ENCODE measurements around the gene PPP2R2D.

Gene PPP2R2D

DNA sequence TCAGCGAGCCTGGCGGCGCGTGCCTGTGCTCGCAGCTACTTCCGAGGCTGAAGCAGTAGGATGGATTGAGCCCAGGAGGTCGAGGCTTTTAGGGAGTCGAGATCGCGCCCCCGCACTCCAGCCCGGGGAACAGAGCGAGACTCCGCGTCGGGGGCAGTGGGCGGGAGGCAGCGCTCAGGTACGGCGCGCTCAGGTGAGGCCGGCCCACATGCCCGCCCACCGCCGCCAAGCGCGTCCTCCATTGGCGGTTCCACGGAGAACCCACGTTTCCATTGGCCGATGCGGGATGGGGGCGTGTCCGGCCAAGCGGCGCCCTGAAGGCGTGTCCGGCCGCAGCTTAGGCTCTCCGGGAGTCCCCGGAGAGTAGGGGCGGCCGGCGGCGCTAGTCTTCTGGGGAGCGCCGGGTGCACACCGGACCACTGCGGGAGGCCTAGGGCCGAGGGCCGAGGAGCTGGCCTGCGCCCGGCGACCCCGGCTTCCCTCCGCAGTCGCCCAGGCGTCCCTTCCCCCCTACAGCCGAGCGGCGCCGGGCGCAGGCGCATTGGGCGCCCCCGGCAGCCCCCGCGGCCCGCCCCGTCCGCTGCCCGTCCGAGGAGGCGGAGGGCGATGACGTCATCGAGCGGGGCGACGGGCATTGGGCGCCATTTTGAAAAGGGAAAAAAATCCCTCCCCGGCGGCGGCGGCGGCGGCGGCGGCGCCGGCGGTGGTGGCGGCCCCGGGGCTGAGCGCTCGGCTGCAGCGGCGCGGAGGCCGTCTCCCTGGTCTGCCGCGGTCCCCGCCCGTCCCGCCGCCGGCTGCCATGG, at the start of gene PPP2R2D:
PPP2R2D (plus strand) TSS at position 659 of the 803 bp plus-strand sequence; CDS start at position 800, 141 bp downstream.
- in situ Hi-C loops (cut with HindIII; ENCODE audit: low pct_ligation_motif_present, low pct_unique_long_range_greater_than_20kb, low sequenced_read_pairs): no loop called here
- peak; percentile 93 for DNase-seq

- in situ Hi-C loops (cut with HindIII; ENCODE audit: low pct_ligation_motif_present, low pct_unique_long_range_greater_than_20kb, low sequenced_read_pairs): no loop called here
- no peak for DNase-seq
Measured at GRCh38 chr10:131851346-131851745, 49.5 kb upstream of the PPP2R2D start.

GRCh38 chr10:131852176-131852822, 48.5 kb upstream of the PPP2R2D start:
- DNase-seq: no peak
- in situ Hi-C loops (cut with HindIII; ENCODE audit: low pct_ligation_motif_present, low pct_unique_long_range_greater_than_20kb, low sequenced_read_pairs): no loop called here

DNA sequence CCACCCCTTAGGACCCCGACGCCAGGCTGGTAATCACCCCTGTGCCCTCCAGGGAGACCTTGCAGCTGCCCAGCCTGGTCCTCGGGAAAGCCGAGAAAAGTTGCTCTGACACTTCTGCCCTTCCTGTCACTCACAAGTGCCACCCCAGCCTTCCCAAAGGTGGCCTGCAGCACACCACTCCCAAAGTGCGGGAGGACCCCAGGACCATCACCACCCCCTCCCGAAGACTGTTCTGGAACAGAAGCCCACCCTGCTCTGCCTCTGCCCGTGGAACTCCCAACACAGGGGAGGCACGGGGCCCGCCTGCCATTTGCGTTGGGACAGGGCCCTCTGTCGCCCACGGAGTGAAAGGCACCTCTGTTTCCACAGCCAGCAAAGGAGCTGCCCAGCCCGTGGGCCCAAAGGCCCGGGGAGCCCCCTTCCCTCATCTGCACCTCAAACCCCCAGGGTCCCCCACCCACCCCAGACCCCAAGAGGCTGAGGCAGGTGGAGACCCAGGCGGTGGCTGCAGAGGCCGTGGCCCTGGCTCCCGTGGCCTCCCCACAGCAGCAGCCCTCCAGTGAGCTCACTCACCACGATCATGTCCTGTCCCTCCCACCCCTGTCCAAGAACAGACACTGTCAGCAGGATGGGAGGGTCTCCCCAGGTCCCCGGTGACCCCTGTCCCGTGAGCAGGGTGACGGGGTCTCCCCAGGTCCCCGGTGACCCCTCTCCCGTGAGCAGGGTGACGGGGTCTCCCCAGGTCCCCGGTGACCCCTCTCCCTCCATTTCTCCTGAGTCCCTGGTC, 47.8 kb upstream of the PPP2R2D start:
- DNase-seq: no peak
- in situ Hi-C loops (cut with HindIII; ENCODE audit: low pct_ligation_motif_present, low pct_unique_long_range_greater_than_20kb, low sequenced_read_pairs): no loop called here

GRCh38 chr10:131853610-131853964, 47.2 kb upstream of the PPP2R2D start:
- in situ Hi-C loops (cut with HindIII; ENCODE audit: low pct_ligation_motif_present, low pct_unique_long_range_greater_than_20kb, low sequenced_read_pairs): no loop called here
- DNase-seq: no peak

DNA sequence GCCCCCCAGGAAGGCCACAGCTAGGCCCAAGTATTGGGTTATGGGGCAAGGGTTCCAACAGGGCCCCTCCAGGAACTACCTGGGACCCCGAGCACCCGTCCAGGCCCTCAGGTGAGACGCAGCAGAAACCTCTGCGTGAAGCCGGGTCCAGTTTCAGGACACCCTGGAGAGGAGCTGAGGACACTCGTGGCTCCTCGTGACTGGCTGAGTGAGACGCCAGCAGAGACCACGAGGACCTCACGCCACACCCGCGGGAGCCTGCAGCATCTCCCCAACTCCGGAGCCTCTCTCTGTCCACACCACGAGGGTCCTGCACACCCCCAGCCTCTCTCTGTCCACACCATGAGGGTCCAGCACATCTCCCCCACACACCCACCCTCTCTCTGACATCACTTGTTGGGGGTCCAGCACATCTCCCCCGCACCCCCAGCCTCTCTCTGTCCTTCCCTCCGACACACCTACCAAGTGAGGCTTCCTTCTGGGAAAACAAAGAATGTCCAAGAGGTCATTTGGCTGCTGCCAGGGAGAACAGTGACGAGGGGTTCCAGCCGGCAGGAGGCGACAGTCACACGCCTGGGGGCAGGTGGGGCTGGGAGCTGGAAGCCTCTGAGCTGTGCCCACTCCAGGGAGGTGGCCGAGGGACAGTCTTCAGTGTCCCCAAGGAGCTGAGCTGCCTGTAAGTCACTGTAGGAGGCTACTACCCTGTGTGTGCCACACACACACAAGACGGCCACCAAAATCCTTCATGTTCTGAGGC, 46.1 kb upstream of the PPP2R2D start:
- no peak for DNase-seq
- in situ Hi-C loops (cut with HindIII; ENCODE audit: low pct_ligation_motif_present, low pct_unique_long_range_greater_than_20kb, low sequenced_read_pairs): no loop called here

DNA sequence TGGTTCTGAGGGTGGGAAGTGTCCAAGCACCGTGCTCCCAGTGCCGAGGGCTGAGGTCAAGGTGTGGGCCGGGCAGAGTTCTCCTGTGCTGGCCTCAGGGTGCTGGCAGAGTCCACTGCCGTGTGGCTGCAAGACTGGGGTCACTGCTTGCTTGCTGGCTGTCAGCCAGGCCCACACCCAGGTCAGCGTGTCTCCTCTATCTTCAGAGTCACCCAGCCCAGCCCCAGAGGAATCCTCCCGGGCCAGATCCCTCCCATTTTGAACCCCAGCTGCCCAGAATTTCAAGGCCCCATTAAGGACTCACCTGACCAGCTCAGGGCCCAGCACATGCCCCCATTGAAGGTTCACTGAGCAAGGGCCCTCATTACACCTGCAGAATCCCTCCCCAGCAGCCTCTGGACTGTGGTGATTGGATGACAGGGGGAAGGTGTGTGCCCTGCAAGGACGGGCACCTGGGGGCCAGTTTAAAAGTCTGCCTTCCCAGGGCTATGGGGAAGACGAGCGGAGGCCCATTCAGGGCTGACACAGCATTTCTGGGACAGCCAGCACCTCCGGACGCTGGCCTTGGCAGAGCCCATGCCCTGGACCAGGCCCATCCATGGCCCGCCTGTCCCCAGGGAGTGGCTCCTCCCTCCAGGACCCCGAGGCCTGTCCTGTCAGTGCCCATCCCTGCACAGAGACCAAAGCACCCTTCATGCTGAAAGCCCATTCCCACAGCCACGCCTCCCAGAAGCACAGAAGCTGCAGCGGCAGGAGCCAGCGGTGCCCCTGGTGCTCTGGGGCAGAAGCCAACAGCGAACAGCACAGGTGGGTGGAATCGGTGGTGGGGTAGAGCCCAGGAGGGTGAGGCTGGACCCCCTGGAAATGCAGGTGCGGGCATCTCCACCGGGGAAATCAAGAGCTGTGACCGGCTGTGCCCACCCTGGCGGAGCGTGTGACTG, 45.1 kb upstream of the PPP2R2D start:
- no peak for DNase-seq
- in situ Hi-C loops (cut with HindIII; ENCODE audit: low pct_ligation_motif_present, low pct_unique_long_range_greater_than_20kb, low sequenced_read_pairs): no loop called here

DNA sequence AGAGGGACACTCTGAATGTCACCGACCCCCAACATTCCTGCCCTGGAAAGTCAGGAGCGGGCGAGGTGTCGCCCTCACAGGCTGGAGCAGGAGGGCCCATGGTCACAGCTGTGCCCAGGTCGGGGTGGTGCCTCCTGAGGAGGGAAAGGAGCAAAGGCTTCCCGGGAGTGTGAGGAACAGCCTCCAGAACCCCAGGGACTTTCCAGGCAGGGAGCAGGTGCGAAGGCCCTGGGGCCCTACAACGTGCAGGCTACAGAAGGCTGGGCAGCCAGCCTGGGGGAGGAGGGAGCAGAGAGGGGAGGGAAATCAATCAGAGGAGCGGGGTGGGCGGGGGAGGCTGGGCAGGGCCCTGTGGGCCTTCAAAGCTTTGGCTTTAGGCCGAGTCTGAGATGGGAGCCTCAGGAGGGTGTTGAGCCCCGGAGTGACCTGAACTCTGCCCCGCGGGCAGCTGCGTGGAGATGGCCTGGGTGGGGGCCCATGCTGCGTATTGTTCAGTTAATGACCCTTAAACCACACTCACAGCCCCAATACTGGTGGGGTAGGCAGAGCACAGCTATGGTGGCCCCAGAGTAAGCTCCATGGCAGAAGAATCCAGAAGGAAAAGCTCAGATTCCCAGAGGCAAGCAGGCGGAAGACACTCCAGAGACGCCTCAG, 44.2 kb upstream of the PPP2R2D start:
- no peak for DNase-seq
- in situ Hi-C loops (cut with HindIII; ENCODE audit: low pct_ligation_motif_present, low pct_unique_long_range_greater_than_20kb, low sequenced_read_pairs): no loop called here

GRCh38 chr10:131857156-131858117, 43.4 kb upstream of the PPP2R2D start:
- in situ Hi-C loops (cut with HindIII; ENCODE audit: low pct_ligation_motif_present, low pct_unique_long_range_greater_than_20kb, low sequenced_read_pairs): no loop called here
- no peak for DNase-seq

DNA sequence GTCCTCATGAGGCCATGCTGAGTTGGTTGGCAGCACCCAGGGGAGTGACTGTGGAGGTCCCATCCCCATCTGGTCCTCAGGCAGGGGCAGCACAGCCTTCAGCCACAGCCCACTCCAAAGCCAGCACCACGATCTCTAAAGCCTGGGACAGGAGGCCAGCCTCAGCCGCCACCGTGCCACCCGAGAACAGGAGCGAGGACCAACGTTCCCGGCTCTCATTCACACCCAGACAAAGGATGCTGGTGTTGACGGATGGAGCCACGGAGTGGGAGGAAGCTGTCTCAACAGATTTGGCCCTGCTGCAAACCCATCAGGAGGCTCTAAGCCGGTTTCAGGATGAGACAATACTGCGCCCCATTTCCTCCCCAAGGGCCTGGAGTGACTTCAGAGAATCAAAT, 42.7 kb upstream of the PPP2R2D start:
- in situ Hi-C loops (cut with HindIII; ENCODE audit: low pct_ligation_motif_present, low pct_unique_long_range_greater_than_20kb, low sequenced_read_pairs): no loop called here
- no peak for DNase-seq

- in situ Hi-C loops (cut with HindIII; ENCODE audit: low pct_ligation_motif_present, low pct_unique_long_range_greater_than_20kb, low sequenced_read_pairs): no loop called here
- no peak for DNase-seq
Measured at GRCh38 chr10:131858583-131859340, 42.0 kb upstream of the PPP2R2D start.

DNA sequence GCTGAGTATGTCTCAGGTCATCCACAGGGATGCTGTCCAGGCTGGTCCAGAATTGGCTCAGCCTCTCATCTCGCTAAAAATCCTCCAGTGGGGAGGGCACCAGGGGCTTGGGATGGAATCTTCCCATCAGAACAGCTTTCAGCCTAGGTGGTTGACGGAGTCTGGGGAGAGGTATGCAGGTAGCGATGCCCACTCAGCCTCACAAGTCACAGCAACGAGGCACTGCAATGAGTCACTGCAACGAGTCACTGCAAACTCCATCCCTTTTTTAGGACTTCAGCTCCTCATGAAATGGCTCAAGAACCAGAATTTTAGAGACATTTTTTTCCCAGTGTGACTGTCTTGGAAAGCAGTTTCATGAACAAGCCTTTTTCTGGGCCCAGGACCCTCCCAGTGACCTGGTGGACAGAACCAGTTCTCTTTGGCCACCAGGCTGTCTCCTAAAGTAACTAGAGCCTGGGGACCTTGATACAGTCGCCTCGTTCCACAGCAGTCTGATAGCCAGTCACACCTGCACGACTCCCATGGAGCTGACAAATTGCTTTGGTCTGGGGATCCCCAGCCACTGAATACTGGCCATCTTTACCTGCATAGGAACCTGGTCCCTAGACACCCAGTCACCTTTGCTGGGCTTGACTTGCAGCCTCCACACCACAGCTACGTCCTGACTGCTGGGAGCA, 41.3 kb upstream of the PPP2R2D start:
- in situ Hi-C loops (cut with HindIII; ENCODE audit: low pct_ligation_motif_present, low pct_unique_long_range_greater_than_20kb, low sequenced_read_pairs): no loop called here
- no peak for DNase-seq

GRCh38 chr10:131860311-131860710, 40.5 kb upstream of the PPP2R2D start:
- no peak for DNase-seq
- in situ Hi-C loops (cut with HindIII; ENCODE audit: low pct_ligation_motif_present, low pct_unique_long_range_greater_than_20kb, low sequenced_read_pairs): no loop called here

DNA sequence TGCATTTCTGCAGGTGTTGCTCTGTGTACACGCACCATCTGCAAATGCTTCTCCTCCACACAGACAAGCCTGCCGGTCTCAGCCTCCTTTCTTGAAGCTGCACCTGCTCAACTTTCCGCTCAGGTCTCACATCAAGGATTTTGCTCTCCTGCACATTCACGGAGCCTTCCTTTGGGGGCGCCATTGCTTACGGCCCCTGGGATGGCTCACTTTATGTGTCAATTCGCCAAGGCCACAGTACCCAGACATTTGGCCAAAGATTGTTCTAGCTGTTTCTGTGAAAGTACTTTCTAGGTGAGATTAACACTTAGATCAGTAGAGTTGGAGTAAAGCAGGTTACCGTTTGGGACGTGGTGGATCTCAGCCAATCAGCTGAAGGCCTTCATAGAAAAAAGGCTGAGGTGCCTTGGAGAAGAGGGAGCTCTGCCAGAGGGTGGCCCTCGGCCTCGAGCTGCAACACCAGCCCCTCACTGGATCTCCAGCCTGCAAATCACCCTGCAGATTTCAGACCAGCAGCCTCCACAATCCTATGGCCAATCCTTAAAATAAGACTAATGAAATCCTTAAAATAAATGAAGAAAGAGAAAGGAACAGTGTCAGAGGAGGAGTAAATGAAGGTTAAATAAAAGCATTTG, 39.9 kb upstream of the PPP2R2D start:
- DNase-seq: no peak

GRCh38 chr10:131862548-131862947, 38.3 kb upstream of the PPP2R2D start:
- in situ Hi-C loops (cut with HindIII; ENCODE audit: low pct_ligation_motif_present, low pct_unique_long_range_greater_than_20kb, low sequenced_read_pairs): no loop called here
- no peak for DNase-seq

More for the DNA sequence above, 39.9 kb upstream of the PPP2R2D start:
- in situ Hi-C loops (cut with HindIII; ENCODE audit: low pct_ligation_motif_present, low pct_unique_long_range_greater_than_20kb, low sequenced_read_pairs): no loop called here
